ENCODE measurements around the gene CDKN2B-AS1. TPM values are rescaled to one million over a fixed set of nuclear protein-coding genes. Genes with fewer than 3 reads are reported as not detected.

Gene CDKN2B-AS1
- polyA plus RNA-seq, 1 donor (not counting 4 experiments of a cell fraction or from before 2014, with no cell fraction given): 1.1 TPM

GRCh38 chr9:22102146-22103053, 107.8 kb downstream of the CDKN2B-AS1 start:
- H3K9ac ChIP-seq (ENCODE audit: control insufficient read depth, extremely low read depth, insufficient read depth, low read length): peak overlapping the region; percentile 45
- H3K9me1 ChIP-seq (ENCODE audit: control insufficient read depth, extremely low read depth, insufficient read depth, low read length): no peaks in the 10 kb centered on the region
- peak overlapping the region; percentile 44 for H2AFZ ChIP-seq (ENCODE audit: control insufficient read depth, low read length)
- no peak for FAIRE-seq
- no peaks in the 10 kb centered on the region for H4K20me1 ChIP-seq (ENCODE audit: control insufficient read depth, extremely low read depth, insufficient read depth, low read length)
- H3K4me3 ChIP-seq (ENCODE audit: control insufficient read depth in 2 of 3, extremely low read depth in 1 of 3, insufficient read depth in 2 of 3, low read depth in 1 of 3, low read length in 3 of 3): no peak overlapping the region
- no peak for TF ChIP-seq CTCF (optimal IDR thresholded peaks at IDR 0.05 in 1 of 3, IDR thresholded peaks at IDR 0.05 in 1 of 3, conservative IDR thresholded peaks at IDR 0.05 in 1 of 3; ENCODE audit: extremely low read depth in 1 of 3, insufficient read depth in 2 of 3, low read length in 3 of 3)
- TF ChIP-seq EZH2 (IDR thresholded peaks at IDR 0.05; ENCODE audit: low read length): no peak
- H3K4me2 ChIP-seq (ENCODE audit: control insufficient read depth, extremely low read depth, insufficient read depth, low read depth, low read length): no peak overlapping the region
- peak overlapping the region; percentile 95 for H3K27ac ChIP-seq (ENCODE audit: control insufficient read depth, insufficient read depth, low read length)
- peaks cover 50% of the 10 kb centered on the region for H3K4me1 ChIP-seq (ENCODE audit: control insufficient read depth, extremely low read depth, insufficient read depth, low read length)
- dilution Hi-C loops (cut with MboI; ENCODE audit: extremely low pct_ligation_motif_present, low sequenced_read_pairs): loop anchor here (25.0 kb wide), 1 partner anchor 135 kb away; no protein-coding TSS in a partner anchor
- H3K36me3 ChIP-seq (ENCODE audit: control insufficient read depth in 2 of 2, extremely low read depth in 1 of 2, insufficient read depth in 2 of 2, low read length in 2 of 2): no peaks in the 10 kb centered on the region
- H3K79me2 ChIP-seq (ENCODE audit: control insufficient read depth, insufficient read depth, low read length): no peaks in the 10 kb centered on the region
- DNase-seq (ENCODE audit: low read depth, low spot score): no peak
- no peaks in the 10 kb centered on the region for H3K9me3 ChIP-seq (ENCODE audit: control insufficient read depth, low read depth, low read length)
- H3K27me3 ChIP-seq (ENCODE audit: control insufficient read depth, extremely low read depth, insufficient read depth, low read length): no peaks in the 10 kb centered on the region

DNA sequence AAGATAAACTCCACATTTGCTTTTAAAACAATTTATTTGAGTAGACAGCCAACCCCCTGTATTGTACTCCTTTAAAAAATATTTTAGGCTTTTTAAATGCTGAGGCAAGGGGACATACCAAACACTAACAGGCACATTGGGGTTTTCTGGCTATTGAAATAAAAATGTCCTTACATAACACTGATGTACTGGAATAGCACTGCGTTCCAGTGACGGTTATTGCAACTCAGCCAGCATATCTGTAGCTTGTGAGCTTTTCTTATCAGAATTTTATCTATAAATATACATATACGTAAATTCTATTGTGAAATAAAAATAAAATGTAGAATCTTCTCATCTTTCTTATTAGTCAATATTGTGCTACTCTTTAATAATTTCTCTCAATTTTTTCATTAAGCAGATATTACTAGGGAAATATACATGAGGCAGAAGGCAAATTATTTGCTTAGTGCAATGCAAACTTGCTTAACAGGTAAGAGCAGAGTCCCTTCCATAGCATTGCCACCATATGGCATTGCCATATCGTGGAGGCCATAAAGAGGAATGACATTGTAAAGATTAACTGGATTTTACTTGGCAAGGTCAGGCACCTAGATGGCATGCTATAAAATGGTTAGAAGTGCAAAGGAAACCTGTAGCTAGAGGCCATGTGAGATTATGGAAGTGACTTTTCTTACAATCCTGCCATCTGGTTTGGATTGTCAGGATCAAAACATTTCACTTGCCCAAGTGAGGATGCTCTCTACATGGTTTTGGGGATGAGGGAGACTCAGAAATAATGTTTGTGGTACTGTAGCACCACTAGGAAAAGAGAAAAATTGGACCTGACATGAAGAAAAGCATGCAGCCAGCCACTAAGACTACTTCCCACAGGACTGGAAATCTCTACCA, 109.3 kb downstream of the CDKN2B-AS1 start:
- Histone ChIP-seq H4K20me1 (ENCODE audit: control insufficient read depth, extremely low read depth, insufficient read depth, low read length) (no peaks in the 10 kb centered on the region), H3K4me2 (ENCODE audit: control insufficient read depth, extremely low read depth, insufficient read depth, low read depth, low read length) (peak overlapping the region; percentile 56), H3K9me3 (ENCODE audit: control insufficient read depth, low read depth, low read length) (no peaks in the 10 kb centered on the region), H3K4me3 (ENCODE audit: control insufficient read depth in 2 of 3, extremely low read depth in 1 of 3, insufficient read depth in 2 of 3, low read depth in 1 of 3, low read length in 3 of 3) (peak overlapping the region in 1 of 3 experiments; percentile 30), H3K4me1 (ENCODE audit: control insufficient read depth, extremely low read depth, insufficient read depth, low read length) (peaks cover 39% of the 10 kb centered on the region), H3K79me2 (ENCODE audit: control insufficient read depth, insufficient read depth, low read length) (no peaks in the 10 kb centered on the region), H2AFZ (ENCODE audit: control insufficient read depth, low read length) (peak overlapping the region; percentile 2), H3K9ac (ENCODE audit: control insufficient read depth, extremely low read depth, insufficient read depth, low read length) (peak overlapping the region; percentile 45), H3K27me3 (ENCODE audit: control insufficient read depth, extremely low read depth, insufficient read depth, low read length) (no peaks in the 10 kb centered on the region), H3K27ac (ENCODE audit: control insufficient read depth, insufficient read depth, low read length) (peak overlapping the region; percentile 95), H3K36me3 (ENCODE audit: control insufficient read depth in 2 of 2, extremely low read depth in 1 of 2, insufficient read depth in 2 of 2, low read length in 2 of 2) (no peaks in the 10 kb centered on the region), H3K9me1 (ENCODE audit: control insufficient read depth, extremely low read depth, insufficient read depth, low read length) (no peaks in the 10 kb centered on the region)
- dilution Hi-C loops (cut with MboI; ENCODE audit: extremely low pct_ligation_motif_present, low sequenced_read_pairs): loop anchor here (25.0 kb wide), 1 partner anchor 133 kb away; no protein-coding TSS in a partner anchor
- FAIRE-seq (peak; percentile 84), DNase-seq (ENCODE audit: low read depth, low spot score) (no peak)
- TF ChIP-seq CTCF (optimal IDR thresholded peaks at IDR 0.05 in 1 of 3, IDR thresholded peaks at IDR 0.05 in 1 of 3, conservative IDR thresholded peaks at IDR 0.05 in 1 of 3; ENCODE audit: extremely low read depth in 1 of 3, insufficient read depth in 2 of 3, low read length in 3 of 3) (no peak), EZH2 (IDR thresholded peaks at IDR 0.05; ENCODE audit: low read length) (no peak)

Measured in keratinocyte (primary cell).